KOPT-K1 (cell line): ENCODE data around the gene ESAM.

Experiments used
- H3K27ac ChIP-seq: fragments of 200-600 bp; sonication (generic); 2 replicates; pipeline ENCODE4 v1.5.1; 2016; ENCODE audit warnings: antibody characterized with exemption, mild to moderate bottlenecking, low read depth, low read length; ENCODE audit not compliant: poor library complexity, severe bottlenecking
- H3K36me3 ChIP-seq: fragments of 200-600 bp; sonication (generic); 2 replicates; pipeline ENCODE4 v1.5.1; 2017; ENCODE audit warnings: antibody characterized with exemption, mild to moderate bottlenecking, low read length, moderate library complexity; ENCODE audit not compliant: insufficient read depth
- H3K9me3 ChIP-seq: fragments of 200-600 bp; sonication (generic); 2 replicates; pipeline ENCODE4 v1.5.1; 2017; ENCODE audit warnings: antibody characterized with exemption, low read length, mild to moderate bottlenecking; ENCODE audit not compliant: insufficient read depth, poor library complexity, severe bottlenecking

Gene ESAM

GRCh38 chr11:124762105-124762623, at the start of gene ESAM:
TSS of gene ESAM (minus strand) at chr11:124762290. CDS start at chr11:124762154, 136 bp downstream.
- peaks cover 7% of the 10 kb centered on the region; the same call in 1 of the 2 replicates for H3K36me3 ChIP-seq
- H3K27ac ChIP-seq, result no peak within 1 kb of the TSS
- no peaks in the 10 kb centered on the region for H3K9me3 ChIP-seq

DNA sequence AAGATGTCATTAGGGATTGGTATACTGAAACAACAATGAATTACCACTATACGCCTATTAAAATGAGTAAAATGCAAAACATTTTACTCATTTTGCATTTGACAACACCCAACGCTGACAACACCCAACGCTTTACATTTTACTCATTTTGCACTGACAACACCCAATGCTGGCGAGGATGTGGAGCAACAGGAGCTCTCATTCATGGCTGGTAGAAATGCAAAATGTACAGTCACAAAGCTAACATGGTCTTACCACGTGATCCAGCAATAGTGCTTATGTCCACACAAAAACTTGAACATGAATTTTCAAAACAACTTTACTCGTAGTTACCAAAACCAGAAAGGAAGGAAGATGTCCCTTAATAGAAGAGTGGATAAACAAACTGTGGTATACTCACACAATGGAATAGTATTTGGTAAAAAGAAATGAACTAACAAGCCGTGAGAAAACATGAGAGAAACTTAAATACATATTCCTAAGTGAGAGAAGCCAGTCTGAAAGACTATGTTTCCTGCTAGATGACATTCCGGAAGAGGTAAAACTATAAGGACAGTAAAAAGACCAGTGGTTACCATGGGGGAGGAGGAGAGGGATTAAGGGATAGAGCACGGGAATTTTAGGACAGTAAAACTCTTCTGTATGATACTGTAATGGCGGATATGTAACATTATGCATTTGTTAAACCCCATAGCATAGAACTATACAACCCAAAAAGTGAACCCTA, 49.5 kb upstream of the ESAM start:
- no peaks in the 10 kb centered on the region for H3K9me3 ChIP-seq

GRCh38 chr11:124807660-124808270, 45.7 kb upstream of the ESAM start:
- H3K9me3 ChIP-seq, result no peaks in the 10 kb centered on the region
- no peak overlapping the region for H3K27ac ChIP-seq
- no peaks in the 10 kb centered on the region for H3K36me3 ChIP-seq

More for the DNA sequence above, 49.5 kb upstream of the ESAM start:
- H3K27ac ChIP-seq, result no peak overlapping the region
- no peaks in the 10 kb centered on the region for H3K36me3 ChIP-seq

GRCh38 chr11:124807201-124807600, 45.1 kb upstream of the ESAM start:
- H3K9me3 ChIP-seq, result no peaks in the 10 kb centered on the region
- H3K27ac ChIP-seq, result no peak overlapping the region
- H3K36me3 ChIP-seq, result no peaks in the 10 kb centered on the region

DNA sequence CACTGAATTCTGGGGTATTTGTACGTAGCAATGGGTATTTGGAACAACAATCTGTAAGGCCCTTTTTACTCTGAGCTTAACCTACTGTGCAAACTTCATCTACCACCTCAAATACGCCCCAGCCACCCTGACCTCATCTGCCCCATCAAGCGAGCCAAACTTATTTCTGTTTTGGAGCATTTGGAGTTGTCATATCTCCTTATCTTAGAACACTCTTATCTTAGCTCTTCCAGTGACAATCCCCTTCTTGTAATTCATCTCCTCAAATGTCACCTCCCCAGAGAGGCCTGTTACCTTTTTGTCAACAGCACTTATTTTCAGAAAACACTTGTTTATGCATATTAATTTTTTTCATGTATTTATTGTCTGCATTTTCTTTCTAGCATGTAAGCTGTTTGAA, 42.8 kb upstream of the ESAM start:
- Histone ChIP-seq H3K27ac (no peak overlapping the region), H3K36me3 (no peaks in the 10 kb centered on the region), H3K9me3 (no peaks in the 10 kb centered on the region)

DNA sequence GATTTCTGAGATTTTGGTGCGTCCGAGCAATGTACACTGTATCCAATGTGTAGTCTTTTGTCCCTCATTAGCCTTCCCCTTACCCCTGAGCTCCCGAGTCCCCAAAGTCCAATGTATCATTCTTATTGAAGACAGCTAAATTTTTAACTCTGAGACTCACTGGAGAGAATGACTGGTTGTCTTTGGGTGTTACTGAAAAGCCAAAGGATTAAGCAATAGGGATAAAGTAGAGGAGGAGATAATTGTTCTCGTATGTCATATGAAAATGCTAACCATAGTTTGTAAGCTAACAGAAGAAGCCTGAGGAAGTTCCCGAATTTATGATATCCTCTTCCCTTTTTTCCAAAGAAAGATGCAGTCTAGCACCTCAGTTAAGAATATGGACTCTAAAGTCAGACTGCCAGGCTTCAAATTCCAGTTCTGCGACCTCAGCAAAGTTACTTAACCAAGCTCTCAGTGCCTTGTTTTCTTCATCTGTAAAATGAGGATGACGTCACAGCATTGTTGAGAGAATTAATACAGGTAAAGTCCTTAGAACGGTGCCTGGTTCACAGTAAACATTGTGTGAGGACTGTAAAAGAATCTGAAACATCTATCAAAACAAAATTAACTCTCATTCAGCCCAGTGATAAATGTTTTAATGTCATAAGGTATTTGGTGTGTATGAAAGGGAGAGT, 39.7 kb upstream of the ESAM start:
- no peaks in the 10 kb centered on the region for H3K9me3 ChIP-seq
- no peak overlapping the region for H3K27ac ChIP-seq
- H3K36me3 ChIP-seq, result no peaks in the 10 kb centered on the region

DNA sequence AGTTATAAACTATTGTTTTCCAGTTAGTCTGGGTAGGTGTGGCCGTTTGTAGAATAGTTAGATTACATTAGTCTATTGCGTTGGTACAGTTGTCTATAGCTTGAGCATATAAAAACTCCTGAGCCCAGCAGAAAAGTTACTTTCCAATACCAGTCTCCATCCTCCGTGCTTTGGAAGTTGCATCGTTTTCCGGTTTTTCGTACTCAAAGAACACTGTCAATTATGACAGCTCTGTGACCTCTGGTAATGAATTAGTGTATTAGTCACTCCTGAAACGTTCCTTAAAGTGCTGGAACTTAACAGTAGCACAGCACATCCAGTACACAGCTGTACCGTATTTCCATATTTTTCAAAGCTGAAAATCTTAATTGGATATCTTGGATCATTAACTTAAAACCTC, 38.9 kb upstream of the ESAM start:
- Histone ChIP-seq H3K36me3 (no peaks in the 10 kb centered on the region), H3K9me3 (no peaks in the 10 kb centered on the region), H3K27ac (no peak overlapping the region)

DNA sequence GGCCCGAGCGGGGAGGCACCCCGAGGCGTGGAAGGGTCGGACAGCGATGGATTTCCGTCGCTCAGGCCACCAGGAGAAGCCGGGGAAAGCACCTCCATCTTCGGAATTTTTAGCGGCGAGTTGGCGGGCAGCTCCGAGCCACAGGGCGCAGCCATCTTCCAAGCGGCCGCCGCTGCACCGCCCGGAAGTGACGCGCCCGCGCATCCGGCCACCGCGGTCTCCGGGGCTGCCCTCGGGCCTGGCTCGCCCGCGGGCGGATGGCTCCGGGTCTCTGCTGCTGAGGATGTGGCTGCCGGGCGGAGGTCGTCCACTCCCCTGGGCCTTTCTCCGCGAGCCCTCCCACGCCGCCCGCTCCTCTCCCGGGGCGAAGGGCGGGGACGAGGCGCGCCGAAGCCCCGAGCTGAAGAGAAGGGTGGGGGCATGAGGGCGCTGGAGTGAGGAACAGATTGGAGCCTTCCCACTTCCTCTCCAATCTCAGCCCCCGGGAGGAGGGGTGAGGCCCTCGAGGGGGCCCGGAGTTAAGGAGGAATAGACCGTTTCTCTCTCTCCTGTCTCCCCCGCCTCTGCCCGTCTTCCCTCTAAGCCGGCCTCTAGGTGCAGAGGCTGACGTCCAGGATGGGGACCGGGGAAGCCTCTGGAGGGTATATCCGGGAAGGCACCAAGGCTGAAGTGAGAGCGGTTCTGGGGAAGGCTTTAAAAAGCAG, 38.3 kb upstream of the ESAM start, which contains the start of gene MSANTD2:
TSS of gene MSANTD2 (minus strand) at position 181 of the 704 bp plus-strand sequence. CDS start at position 155, 26 bp downstream.
- H3K36me3 ChIP-seq, result no peaks in the 10 kb centered on the region
- H3K27ac ChIP-seq, result peak within 1 kb of the TSS; percentile 61
- no peaks in the 10 kb centered on the region for H3K9me3 ChIP-seq

GRCh38 chr11:124799348-124800225, 37.5 kb upstream of the ESAM start:
- H3K9me3 ChIP-seq, result no peaks in the 10 kb centered on the region

DNA sequence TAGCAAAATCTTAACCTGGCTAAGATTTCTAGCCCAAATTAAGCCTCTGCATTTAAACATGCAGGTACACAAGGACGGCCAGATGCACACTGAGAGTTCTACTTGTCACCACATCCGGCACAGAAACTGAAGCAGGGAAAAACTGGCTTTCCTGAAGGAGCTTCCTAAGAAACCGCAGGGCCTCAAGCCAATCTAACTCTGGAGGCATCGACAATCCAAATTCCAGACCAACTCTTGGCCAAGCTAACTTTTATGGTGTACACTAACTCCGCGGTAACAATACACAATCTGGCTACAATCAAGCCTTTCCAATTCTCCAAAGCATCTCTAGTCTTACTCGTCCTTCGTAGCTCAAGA, 36.9 kb upstream of the ESAM start:
- Histone ChIP-seq H3K9me3 (no peaks in the 10 kb centered on the region), H3K27ac (no peak overlapping the region), H3K36me3 (no peaks in the 10 kb centered on the region)

More at GRCh38 chr11:124799348-124800225, 37.5 kb upstream of the ESAM start:
- Histone ChIP-seq H3K36me3 (no peaks in the 10 kb centered on the region), H3K27ac (peak overlapping the region; percentile 61)

GRCh38 chr11:124796312-124796711, 34.2 kb upstream of the ESAM start:
- Histone ChIP-seq H3K36me3 (no peaks in the 10 kb centered on the region), H3K27ac (no peak overlapping the region), H3K9me3 (no peaks in the 10 kb centered on the region)

GRCh38 chr11:124793466-124794278, 31.6 kb upstream of the ESAM start:
- Histone ChIP-seq H3K9me3 (no peaks in the 10 kb centered on the region), H3K27ac (no peak overlapping the region), H3K36me3 (no peaks in the 10 kb centered on the region)

DNA sequence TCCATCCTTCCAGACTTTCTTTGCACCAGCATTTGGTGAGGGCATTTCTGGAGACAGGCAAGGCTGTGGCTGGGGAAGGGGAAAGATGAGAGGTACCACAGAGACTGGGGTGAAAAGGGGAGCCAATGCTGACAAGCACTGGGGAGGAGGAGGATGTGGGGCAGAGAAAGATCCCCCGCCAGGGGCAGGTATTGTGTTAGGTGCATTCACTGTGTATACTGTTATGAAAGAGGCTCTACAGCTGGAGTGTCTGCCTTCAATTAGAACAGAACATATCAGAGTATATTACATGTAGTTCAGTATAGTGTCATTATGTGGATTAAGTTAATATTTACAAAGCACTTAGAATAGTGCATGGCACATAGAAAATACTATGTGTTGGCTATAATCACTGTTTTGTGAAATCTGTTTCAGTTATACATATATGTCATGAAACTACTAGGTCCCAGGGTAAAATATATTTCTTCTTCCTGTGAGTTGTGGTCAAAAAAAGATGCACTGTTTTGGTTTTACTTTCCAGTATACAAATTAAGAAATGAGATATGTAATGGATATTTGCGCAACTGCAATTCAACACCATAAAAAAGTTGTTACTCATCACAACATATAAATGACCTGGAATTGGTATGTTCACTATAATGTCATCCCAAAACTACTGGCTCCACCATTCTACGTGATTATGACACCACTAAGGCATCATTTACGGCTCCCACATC, 29.7 kb upstream of the ESAM start:
- no peak overlapping the region for H3K27ac ChIP-seq
- H3K9me3 ChIP-seq, result no peaks in the 10 kb centered on the region
- H3K36me3 ChIP-seq, result no peaks in the 10 kb centered on the region
